Anterior cingulate cortex (tissue), 58 donors: ENCODE results near the gene ALDH9A1.
"Not testable (repeated sequence)": the region's sequence is repeated elsewhere in the genome, so short reads cannot be mapped to it uniquely, and the experiment has no call there.

Source experiments
- DNase-seq, 58 donors: peaks; one replicate each; lab custom pipeline; 2025; lab: John Stamatoyannopoulos, UW

The ALDH9A1 gene

GRCh38 chr1:165647970-165648369 lies 50.4 kb downstream of the ALDH9A1 start:
- DNase-seq: no peak

- no peak for DNase-seq
Observed at GRCh38 chr1:165647517-165647916, 50.8 kb downstream of the ALDH9A1 start.

DNA sequence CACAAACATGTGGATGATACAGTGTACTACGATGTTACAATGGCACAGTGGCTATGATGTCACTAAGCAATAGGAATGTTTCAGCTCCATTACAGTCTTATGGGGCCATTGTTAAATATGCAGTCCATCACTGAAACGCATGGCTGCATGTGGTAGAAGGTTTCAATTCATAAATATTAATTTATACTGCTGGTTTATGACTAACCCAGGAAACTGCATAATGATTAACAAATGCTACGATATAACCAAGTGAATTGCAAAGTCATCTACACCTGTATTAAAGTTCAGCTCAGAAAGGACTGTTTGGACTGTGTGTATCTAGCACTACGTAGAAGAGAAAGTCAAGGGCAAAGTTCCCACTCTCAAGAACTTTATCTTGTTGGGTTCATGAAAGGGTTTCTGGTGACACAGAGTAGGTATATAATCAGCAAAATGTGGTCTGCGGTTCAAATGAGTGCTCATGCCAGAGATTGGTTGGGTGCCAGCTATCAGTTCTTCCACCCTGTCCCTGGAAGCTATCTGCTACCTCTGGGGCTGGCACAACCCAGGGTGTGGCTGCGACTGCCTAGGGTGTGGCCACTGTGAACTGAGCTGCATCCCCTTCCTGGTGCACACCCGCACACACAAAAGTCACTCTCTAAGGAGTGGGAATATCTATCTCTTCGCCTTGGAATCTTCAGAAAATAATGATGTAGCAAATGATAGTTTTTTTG lies 52.6 kb downstream of the ALDH9A1 start:
- no peak for DNase-seq

GRCh38 chr1:165644064-165644735 lies 54.2 kb downstream of the ALDH9A1 start:
- no peak for DNase-seq

DNA sequence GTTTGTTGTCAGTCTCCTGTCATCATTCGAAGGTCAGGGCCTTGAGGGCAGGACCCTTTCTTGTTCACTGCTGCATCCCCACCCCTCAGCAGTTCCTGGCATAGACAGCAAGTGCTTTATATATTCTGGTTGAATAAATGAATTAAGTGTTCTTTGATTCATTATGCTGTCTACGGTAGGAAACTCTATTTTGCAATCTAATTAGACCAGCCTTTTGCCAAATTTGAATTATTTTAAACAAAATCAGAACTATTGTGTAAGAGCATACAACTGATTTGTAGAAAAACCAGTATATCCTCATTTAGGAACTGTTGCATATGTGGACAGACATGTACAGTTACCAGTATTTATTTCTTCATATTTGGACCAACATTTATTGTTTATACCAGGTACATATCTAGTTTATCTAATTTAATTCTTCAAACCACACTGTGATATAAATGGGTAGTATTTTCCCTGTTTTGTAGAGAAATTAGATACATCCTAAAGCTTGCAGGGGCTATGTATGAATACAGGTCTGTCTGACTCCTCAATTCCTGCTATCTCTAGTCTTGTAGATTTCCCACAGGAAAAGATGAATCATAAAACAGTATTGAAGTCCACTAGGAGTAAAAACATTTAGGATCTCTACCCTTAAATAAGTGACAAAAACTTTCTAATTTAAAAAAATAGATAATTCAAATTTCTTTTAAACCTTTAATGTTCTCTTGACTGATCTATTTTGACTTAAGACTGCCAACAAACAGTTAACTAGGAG lies 57.0 kb downstream of the ALDH9A1 start:
- DNase-seq: no peak

DNA sequence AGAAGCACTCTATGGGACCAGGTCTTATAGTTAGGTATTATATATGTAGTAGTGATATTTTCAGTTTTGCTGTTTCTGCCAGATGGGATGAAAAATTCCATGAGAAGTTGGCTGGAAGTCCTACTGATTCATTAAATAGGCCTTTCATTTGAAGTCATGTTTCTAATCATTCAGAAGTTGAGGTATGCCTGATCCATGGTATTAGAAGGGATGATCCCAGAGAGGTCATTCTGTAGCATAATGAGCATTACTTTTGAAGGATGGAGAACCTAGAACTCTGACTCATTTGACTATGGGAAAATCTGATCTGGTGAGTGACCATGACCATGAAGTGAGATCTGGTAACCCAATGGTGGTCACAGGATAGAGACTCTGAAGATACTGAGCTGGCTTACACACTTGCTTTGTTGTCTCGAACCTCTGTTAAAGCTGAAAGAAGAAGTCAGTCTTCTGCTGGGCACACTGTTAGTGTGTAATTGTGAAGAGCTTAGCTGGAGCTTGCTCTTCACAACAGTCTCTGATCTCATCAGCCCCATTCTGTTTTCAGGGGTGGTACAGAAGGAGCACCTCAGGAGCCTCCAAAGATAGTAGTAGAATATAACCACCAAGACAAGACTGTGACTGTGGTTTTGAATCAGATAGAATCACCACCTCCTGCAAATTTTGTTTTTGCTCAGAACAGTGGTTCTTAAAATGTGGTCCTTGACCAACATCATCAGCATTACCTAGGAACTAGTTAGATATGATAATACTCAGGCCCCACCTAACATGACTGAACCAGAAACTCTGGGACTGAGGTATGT lies 58.3 kb downstream of the ALDH9A1 start:
- no peak for DNase-seq

DNA sequence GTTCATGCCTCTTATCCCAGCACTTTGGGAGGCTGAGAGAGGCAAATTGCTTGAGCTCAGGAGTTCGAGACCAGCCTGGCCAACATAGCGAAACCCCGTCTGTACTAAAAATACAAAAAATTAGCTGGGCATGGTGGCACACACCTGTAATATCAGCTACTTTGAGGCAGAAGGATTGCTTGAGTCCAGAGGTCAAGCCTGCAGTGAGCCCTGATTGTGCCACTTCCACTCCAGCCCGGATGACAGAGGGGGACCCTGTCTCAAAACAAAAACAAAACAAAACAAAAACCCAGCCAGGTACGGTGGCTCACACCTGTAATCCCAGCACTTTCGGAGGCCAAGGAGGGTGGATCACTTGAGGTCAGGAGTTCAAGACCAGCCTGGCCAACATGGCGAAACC lies 60.2 kb downstream of the ALDH9A1 start:
- not testable (repeated sequence) for DNase-seq

- no peak for DNase-seq
Observed at GRCh38 chr1:165637427-165637826, 60.9 kb downstream of the ALDH9A1 start.

- DNase-seq: no peak
Observed at GRCh38 chr1:165635823-165636222, 62.5 kb downstream of the ALDH9A1 start.

DNA sequence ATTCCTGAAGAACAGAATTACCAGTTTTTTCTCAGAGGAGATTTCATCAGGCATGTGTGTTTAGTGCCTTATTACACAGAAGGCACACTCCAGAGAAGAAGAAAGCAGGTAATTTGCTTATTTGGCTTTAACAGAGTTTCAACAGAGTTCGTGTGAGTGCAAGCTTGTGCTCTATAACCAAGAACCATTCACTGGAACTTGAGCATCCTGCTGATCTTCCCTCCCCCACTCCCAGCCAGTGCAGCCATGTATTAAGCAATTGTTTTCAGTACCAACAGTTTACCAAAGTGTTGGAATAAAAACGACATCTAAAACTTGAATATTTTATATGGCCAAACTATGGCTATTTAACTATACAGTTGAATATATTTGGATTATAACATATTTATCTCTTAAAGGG lies 63.0 kb downstream of the ALDH9A1 start:
- DNase-seq: peak in 10 of 58 donors; percentile 2 to 29 (median 10)

DNA sequence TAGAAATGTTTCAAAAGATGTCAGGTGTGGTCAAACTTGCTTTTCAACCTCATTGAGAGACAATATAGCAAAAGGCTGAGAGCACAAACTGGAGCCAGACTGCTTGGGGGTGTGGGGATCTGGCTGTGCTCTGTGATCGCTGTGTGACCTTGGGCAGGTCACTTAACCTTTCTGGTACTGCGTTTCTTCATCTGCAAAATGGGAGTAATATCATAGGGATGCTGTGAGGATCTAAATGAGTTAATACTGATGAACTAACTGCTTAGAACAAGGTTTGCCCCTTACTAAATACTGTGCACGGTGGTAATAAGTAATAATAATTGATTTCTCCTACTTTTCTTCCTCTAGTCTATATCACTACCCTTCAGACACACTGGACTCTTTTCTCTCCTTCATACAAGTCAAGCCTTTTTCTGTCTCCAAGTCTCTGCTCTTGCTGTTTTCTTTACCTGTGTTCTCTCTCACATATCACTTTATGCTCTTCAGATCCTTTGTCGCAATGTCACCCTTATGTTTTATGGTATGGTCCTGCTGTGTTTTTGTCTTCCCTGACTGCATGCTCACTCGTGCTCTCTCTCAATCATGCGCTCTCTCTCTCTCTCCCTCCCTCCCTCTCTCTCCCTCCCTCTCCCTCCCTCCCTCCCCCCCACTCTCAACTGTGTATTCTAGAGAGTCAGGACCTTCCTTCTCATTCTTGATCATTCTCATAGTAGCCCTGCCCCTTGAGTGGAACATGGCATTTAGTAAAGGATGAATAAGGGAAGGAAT lies 64.0 kb downstream of the ALDH9A1 start:
- no peak for DNase-seq

DNA sequence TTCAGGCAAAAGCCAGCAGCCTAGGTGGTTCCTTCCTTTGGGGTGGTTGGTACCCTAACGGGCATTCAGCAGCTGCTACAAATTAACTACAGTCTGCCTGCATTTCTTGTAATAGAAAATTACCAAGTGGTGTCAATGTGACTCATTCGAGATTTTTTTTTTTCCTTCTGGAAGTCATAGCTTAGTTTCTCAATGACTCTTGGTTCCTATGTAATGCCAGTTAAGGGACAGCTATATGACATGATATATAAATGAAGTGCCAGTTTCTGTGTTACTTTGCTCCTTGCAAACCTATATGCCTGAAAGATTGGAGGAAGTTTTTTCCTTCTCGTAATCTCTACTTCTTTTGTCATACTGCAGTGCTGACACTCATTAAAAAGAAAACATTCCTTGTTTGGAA lies 64.7 kb downstream of the ALDH9A1 start:
- no peak for DNase-seq

- no peak for DNase-seq
Observed at GRCh38 chr1:165632491-165632890, 65.9 kb downstream of the ALDH9A1 start.

DNA sequence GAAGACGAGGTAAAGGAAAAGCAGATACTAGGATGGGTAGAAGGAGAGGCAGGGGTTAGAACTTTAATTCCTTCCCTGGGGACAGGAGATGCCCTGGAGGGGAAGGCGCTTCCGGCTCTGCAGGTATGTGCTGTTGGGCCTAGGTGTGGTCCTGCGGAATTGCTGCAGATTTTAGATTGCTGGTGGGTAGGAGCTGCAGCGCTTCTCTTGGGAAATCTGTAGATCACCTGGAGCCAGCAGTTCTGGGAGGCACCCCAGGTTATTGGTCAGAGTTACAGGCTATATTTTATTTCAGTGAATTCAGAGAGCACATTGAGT lies 66.3 kb downstream of the ALDH9A1 start:
- no peak for DNase-seq

- peak in 48 of 58 donors; percentile 9 to 80 (median 46) for DNase-seq
Observed at GRCh38 chr1:165631342-165632151, 66.8 kb downstream of the ALDH9A1 start.

- DNase-seq: peak; percentile 62 to 98 (median 91)
Observed at GRCh38 chr1:165630629-165631341, 67.6 kb downstream of the ALDH9A1 start, which contains the start of gene MGST3. Gene MGST3, plus strand, starts transcription at chr1:165631234. Its CDS starts 18,614 bp downstream, at chr1:165649848.

GRCh38 chr1:165629848-165630628 lies 68.3 kb downstream of the ALDH9A1 start:
- peak in 3 of 58 donors; percentile 33 to 61 (median 40) for DNase-seq
